ENCODE measurements around the gene ARSK.
A peak's percentile ranks its signal among the peaks of the same experiment; 100 is the strongest.

The ARSK gene

DNA sequence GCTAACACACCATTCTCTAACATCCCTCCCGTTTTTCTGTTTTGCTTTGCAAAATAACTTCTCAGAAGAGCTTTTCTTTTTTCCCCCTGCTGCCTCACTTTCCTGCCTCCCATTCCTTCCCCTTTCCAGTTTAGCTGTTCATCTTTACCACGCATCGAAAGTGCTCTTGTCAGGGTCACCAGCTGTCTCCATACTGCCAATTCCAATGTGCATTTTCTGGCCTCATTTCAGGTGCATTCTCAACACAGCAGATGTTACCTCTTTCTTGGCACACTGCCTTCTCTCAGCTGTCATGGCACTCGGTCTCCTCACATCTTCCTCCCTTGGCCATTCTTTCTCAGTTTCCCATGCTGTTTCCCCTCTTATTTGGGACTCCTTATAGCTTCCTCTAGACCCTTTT is 9.5 kb downstream of the ARSK start:
- DNase-seq = no peak

DNA sequence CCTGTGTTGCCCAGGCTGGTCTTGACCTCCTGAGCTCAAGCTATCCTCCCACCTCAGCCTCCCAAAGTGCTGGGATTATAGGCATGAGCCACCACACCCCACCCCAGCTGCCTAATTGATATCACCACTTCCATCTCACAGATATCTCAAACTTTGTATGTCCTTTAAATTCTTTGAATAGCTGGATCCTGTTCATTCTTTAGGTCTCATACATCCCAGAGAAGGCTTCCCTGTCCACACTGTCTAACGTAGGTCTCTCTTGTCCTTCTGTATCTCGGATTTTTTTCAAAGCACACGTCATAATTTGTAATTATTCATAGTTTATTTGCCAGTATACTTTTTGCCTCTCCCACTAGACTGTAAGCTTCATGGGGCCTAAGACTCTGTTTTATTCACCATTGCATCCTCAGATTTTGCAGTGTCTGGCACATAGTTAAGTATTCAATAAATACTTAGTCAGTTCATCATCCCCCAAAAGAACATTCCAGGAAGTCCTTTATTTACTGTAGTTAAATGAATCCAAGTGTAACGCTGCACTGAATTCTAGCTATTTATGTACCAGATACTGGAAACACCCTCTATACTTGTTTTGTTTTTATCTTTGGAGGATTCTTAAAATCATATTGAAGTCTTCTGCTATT is 10.5 kb downstream of the ARSK start:
- DNase-seq = no peak

- DNase-seq = no peak
Measured at GRCh38 chr5:95572016-95572415, 17.1 kb downstream of the ARSK start.

GRCh38 chr5:95581576-95581975 is 26.7 kb downstream of the ARSK start:
- no peak for DNase-seq

DNA sequence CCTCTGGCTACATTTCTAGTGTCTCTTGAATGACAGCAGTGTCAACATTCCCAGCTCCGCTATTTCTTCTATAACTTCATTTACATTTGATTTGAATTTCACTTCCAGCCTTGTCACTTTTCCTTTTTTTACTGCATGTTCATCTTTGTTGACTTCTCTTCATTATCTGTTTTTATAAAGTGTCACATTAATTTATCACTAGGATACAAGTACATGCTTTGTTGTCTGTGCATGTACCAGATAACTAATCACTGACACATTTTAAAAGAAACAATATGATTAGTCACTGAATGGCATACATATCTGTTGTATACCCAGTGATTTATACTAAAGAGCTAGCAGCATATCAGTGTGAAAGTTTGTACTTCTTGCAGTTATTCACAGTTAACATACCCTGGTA is 29.1 kb downstream of the ARSK start:
- DNase-seq = no peak

DNA sequence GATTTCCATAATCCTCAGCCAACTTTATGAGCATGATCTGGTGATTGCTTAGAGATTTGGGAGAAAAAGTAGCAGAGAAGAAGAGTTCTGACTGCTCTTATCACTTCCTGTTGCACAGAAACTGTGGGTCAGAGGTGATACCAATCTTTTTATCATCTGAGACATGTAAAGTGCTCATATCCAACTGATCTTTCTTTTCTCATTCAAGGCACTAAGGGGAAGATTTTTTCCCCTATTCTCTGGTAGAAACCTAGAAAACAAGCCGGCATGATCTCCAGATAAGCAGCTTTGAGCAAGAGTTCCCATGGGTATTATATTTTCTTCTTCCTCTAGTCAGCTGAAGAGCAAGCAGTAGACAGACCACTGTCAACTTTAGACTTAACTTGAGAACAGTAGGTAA is 36.0 kb downstream of the ARSK start:
- DNase-seq = no peak

- DNase-seq = no peak
Measured at GRCh38 chr5:95591490-95591901, 36.6 kb downstream of the ARSK start.

- no peak for DNase-seq
Measured at GRCh38 chr5:95595289-95595931, 40.5 kb downstream of the ARSK start.

DNA sequence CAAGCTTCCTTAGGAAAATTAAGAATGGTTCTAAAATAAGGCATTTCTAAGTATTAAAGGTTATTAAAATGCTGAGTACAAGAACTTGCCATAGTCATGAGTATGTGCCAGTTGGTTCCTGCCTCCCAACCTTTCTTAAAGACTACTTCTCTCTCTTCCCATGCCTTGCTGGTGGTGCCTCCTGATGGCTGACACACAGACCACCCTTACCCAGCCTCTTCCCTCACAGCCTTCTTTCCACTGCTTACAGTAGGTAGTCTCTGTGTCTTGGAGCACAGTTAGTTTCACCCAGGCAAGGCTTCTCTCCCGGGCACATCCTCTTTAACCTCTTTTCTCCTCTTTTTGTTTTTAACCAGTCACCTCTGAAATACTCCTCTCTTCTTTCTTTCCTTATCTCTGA is 44.4 kb downstream of the ARSK start:
- no peak for DNase-seq

DNA sequence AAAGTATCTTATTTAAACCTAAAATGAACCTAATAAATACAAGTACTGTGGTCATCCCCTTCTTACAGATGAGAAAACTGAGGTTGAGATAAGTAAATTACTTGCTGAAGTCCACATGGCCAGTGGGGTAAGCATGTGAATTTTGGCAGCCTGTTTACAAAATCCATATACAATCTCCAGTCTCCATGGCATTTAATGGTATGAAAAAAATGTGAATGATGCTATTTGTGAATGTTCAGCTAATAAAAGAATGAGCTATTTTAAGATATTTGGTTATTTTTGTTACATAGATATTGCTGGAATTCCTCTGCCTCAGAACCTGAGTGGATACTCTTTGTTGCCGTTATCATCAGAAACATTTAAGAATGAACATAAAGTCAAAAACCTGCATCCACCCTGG is 45.7 kb downstream of the ARSK start:
- DNase-seq = no peak

DNA sequence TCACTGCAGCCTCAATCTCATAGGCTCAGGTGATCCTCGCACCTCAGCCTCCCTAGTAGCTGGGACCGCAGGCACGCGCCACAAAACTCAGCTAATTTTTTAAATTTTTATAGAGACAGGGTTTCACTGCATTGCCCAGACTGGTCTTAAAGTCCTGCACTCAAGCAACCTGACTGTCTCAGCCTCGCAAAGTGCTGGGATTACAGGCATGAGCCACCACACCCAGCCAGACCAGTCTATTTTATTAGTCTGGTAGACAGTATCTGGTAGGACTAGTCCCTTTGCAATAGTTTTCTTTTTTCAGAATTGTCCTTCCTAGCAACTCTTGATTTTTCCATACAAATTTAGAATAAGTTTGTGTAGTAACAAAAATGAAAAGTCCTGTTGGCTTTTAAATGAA is 50.9 kb downstream of the ARSK start:
- no peak for DNase-seq

DNA sequence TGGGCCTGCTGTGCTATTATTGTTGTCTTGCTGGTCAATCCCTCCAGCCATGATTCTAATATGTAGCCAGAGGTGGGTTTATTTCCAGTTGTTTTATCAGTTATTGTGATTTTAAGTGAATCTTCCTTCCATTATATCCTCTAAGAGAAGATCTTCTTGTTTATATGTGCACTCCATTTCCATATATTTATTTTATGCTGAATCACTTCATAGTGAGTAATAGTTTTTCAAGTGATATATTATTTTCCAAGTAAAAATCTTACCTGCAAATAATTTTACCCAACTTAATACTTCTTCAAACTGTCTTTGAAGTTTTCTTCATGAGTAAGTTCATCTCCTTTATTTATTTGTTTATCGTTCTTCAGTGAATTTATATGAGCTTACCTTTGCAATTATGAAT is 51.5 kb downstream of the ARSK start:
- no peak for DNase-seq

DNA sequence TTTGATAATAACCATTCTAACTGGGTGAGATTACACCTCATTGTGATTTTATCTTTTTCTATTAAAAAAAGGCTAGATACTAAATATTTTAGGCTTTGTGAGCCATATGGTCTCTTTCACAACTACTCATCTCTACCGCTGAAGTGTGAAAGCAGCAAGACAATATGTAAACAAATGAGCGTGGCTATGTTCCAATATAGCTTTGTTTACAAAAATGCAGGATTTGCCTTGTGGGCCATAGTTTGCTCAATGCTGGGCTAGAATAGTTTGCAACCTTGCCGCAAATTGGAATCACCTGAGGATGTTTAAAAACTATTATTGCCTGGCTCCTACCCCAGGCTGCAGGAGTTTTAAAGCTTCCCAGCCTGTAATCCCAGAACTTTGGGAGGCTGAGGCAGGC is 54.8 kb downstream of the ARSK start:
- DNase-seq = no peak

- no peak for DNase-seq
Measured at GRCh38 chr5:95610546-95610945, 55.6 kb downstream of the ARSK start.

GRCh38 chr5:95611396-95611795 is 56.5 kb downstream of the ARSK start:
- no peak for DNase-seq

DNA sequence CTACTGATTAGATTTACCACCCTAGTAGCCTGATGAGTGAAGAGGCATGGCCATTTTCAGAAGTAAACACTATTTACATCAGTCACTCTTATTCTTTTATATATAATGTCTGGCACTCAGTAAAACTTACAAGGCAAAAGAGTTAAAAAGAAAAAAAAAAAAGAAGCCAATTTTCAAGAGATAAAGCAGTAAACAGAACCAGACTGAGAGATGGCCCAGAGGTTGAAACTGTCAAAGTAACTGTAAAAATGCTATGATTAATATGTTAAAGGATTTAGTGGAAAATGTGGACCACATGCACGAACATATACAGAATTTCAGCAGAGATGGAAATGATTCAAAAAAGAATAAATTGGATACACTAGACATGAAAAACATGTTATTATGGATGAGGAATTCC is 58.6 kb downstream of the ARSK start:
- no peak for DNase-seq

DNA sequence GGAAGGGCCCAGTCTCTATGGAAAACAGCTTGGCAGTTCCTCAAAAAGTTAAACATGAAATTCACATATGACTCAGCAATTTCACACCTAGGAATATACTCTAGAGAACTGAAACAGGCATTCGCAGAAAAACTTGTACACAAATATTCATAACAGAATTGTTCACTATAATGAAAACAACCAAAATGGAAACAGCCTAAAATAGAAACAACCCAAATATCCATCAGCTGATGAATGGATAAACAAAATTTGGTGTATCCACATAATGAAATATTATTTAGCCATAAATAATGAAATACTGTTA is 60.2 kb downstream of the ARSK start:
- no peak for DNase-seq

GRCh38 chr5:95617057-95617456 is 62.2 kb downstream of the ARSK start:
- DNase-seq = no peak

- DNase-seq = no peak
Measured at GRCh38 chr5:95619096-95619495, 64.2 kb downstream of the ARSK start.

DNA sequence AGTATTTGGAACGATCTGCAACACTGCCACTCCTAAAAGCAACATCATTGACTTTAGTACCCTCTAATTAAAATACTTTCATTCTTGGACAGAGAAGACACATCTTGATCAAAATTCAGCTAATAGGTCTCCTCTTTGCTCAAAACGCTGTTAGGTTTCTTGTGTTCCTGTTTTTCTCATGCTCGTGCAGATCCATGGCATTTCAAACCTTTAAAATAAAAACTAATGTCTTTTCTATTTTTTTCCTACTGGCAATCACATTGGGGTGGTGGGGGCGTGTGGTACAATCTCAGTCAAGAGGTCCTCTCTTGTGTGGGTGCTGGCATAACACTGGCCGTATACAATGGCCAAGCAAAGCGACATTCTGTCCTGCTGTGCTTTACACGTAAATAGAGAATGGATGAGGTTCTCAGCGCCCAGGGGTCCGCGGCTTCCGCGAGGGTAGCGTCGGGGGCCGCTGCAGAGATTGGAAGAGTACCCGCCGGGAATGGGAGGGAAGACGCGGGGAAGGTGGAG is 64.7 kb downstream of the ARSK start:
- DNase-seq = no peak

DNA sequence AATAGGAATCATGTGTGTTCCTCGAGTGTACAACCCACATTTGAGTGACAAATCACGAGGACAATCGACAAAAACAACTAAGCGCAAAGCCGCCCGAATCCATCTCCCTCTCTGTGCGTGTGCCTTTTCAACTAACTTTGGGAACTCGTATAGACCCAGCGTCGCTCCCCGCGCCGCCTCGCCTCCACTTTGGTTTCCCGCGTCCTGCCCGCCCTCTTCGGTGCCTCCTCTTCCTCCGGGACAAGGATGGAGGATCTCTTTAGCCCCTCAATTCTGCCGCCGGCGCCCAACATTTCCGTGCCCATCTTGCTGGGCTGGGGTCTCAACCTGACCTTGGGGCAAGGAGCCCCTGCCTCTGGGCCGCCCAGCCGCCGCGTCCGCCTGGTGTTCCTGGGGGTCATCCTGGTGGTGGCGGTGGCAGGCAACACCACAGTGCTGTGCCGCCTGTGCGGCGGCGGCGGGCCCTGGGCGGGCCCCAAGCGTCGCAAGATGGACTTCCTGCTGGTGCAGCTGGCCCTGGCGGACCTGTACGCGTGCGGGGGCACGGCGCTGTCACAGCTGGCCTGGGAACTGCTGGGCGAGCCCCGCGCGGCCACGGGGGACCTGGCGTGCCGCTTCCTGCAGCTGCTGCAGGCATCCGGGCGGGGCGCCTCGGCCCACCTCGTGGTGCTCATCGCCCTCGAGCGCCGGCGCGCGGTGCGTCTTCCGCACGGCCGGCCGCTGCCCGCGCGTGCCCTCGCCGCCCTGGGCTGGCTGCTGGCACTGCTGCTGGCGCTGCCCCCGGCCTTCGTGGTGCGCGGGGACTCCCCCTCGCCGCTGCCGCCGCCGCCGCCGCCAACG is 65.3 kb downstream of the ARSK start, which contains the start of gene GPR150:
Gene GPR150, plus strand, starts transcription at position 58 of the 840 bp plus-strand sequence. Its CDS starts 189 bp downstream, at position 247.
- peak; percentile 64 to 70 for DNase-seq

DNA sequence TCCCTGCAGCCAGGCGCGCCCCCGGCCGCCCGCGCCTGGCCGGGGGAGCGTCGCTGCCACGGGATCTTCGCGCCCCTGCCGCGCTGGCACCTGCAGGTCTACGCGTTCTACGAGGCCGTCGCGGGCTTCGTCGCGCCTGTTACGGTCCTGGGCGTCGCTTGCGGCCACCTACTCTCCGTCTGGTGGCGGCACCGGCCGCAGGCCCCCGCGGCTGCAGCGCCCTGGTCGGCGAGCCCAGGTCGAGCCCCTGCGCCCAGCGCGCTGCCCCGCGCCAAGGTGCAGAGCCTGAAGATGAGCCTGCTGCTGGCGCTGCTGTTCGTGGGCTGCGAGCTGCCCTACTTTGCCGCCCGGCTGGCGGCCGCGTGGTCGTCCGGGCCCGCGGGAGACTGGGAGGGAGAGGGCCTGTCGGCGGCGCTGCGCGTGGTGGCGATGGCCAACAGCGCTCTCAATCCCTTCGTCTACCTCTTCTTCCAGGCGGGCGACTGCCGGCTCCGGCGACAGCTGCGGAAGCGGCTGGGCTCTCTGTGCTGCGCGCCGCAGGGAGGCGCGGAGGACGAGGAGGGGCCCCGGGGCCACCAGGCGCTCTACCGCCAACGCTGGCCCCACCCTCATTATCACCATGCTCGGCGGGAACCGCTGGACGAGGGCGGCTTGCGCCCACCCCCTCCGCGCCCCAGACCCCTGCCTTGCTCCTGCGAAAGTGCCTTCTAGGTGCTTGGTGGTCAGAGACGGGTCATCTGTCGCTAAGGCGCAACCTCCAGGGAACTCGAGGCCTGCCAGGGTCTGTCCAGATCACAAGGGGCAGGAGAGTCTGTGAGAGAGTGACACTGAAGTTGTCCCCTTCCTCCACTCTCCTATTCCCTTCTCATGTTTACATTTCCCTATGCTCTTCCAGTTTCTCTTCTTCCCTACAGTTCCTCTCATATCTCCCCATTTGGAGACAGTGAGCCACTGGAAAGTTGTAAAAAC is 66.3 kb downstream of the ARSK start:
- DNase-seq = peak; percentile 44 to 62
